K562 (cell line): Measurements from ENCODE around the gene KIF5A. TPM values are rescaled to one million over a fixed set of nuclear protein-coding genes. Genes with fewer than 3 reads are reported as not detected.

Source experiments
- ATAC-seq: fragments of 200-7000 bp; cut with Tn5 transposase; 3 replicates; pipeline ENCODE4 v1.9.1; 2020; ENCODE audit warnings: moderate library complexity
- BruUV-seq: library from RNA; stranded (reverse); fragments of 400-500 nt; replicated peaks from 2 replicates; lab custom pipeline; 2021; lab: Mats Ljungman, UMichigan
- CTCF ChIA-PET: fragments of 300-600 bp; formaldehyde crosslinking; extraction: SDS; loops from one replicate; lab custom pipeline; 2021; ENCODE audit warnings: low intra/inter-chr PET ratio; lab: Yijun Ruan, JAX
- POLR2A ChIA-PET: fragments of 300-600, 350-650 bp; sonication (Branson Sonifier 250); formaldehyde crosslinking; extraction: SDS; loops from one replicate; lab custom pipeline; 2021; ENCODE audit warnings: antibody characterized with exemption, inconsistent platforms; lab: Yijun Ruan, JAX
- DNase-seq, 4 experiments: peaks; one replicate each; pipeline versions ENCODE4 v3.0.0 to v3.0.0-alpha.2; 2011 to 2018; ENCODE audit warnings: low spot score in 3 of 4, mixed read lengths in 3 of 4; ENCODE audit errors: extremely low read depth in 1 of 4
- FAIRE-seq: peaks from 2 replicates; lab custom pipeline; 2011; peaks lifted over from hg19 to GRCh38; lab: Jason Lieb, UNC
- H2AFZ ChIP-seq: 2 replicates; pipeline ENCODE4 v1.6.0; 2011; ENCODE audit warnings: low read depth, low read length, control low read depth, inconsistent platforms
- H3K27ac ChIP-seq: fragments of 200-600 bp; 3 replicates; pipeline ENCODE4 v1.8.0; 2011; ENCODE audit warnings: low read depth, mild to moderate bottlenecking, control low read depth, inconsistent platforms, low read length, moderate library complexity, mixed read lengths; ENCODE audit errors: extremely low read depth
- H3K27me3 ChIP-seq, 2 experiments: fragments of 300-600 bp in 1 of 2; 2 replicates in 1 of 2; 3 replicates in 1 of 2; pipeline versions ENCODE4 v1.6.0 to v1.8.0; 2011; ENCODE audit warnings: inconsistent platforms in 2 of 2, low read length in 2 of 2, mild to moderate bottlenecking in 1 of 2, mixed read lengths in 1 of 2, moderate library complexity in 1 of 2; ENCODE audit not compliant: control insufficient read depth in 2 of 2, insufficient read depth in 2 of 2
- H3K36me3 ChIP-seq: fragments of 300-600 bp; 3 replicates; pipeline ENCODE4 v1.8.0; 2011; ENCODE audit warnings: mild to moderate bottlenecking, low read length, inconsistent platforms; ENCODE audit not compliant: control insufficient read depth, insufficient read depth
- H3K4me1 ChIP-seq, 2 experiments: fragments of 200-600 bp in 1 of 2; replicated peaks in 1 of 2; 2 replicates in 1 of 2; 3 replicates in 1 of 2; pipeline versions ENCODE4 v1.5.1 to v1.8.0; 2011; ENCODE audit warnings: inconsistent platforms in 2 of 2, low read length in 2 of 2, mild to moderate bottlenecking in 1 of 2, mixed read lengths in 1 of 2, moderate library complexity in 1 of 2; ENCODE audit not compliant: control insufficient read depth in 2 of 2, insufficient read depth in 2 of 2
- H3K4me2 ChIP-seq: 2 replicates; pipeline ENCODE4 v1.6.1; 2011; ENCODE audit warnings: low read length, control low read depth, inconsistent platforms, mixed read lengths; ENCODE audit not compliant: insufficient read depth
- H3K4me3 ChIP-seq: fragments of 200-600 bp; sonication (generic), shearing (Covaris generic); 2 replicates; pipeline ENCODE4 v1.5.1; 2016; ENCODE audit warnings: control low read depth, inconsistent platforms
- H3K79me2 ChIP-seq: fragments of 200-600 bp; 3 replicates; pipeline ENCODE4 v1.8.0; 2011; ENCODE audit warnings: low read length, inconsistent platforms; ENCODE audit not compliant: control insufficient read depth, insufficient read depth
- H3K9ac ChIP-seq, 2 experiments: 2 replicates each; pipeline versions ENCODE4 v1.6.0 to v1.6.1; 2011; ENCODE audit warnings: low read depth in 2 of 2, low read length in 2 of 2, control low read depth in 1 of 2, inconsistent platforms in 1 of 2, mild to moderate bottlenecking in 1 of 2, mixed read lengths in 1 of 2; ENCODE audit not compliant: insufficient read depth in 1 of 2
- H3K9me1 ChIP-seq: one replicate; pipeline ENCODE4 v1.6.0; 2011; ENCODE audit warnings: inconsistent platforms, mild to moderate bottlenecking, low read length, moderate library complexity; ENCODE audit not compliant: control insufficient read depth, insufficient read depth
- H3K9me3 ChIP-seq: replicated peaks from 2 replicates; pipeline ENCODE4 v1.5.1; 2011; ENCODE audit warnings: low read depth, low read length, inconsistent platforms; ENCODE audit not compliant: control insufficient read depth, insufficient read depth
- H4K20me1 ChIP-seq: replicated peaks from 2 replicates; pipeline ENCODE4 v1.6.1; 2011; ENCODE audit warnings: low read length, inconsistent platforms, mixed read lengths; ENCODE audit not compliant: control insufficient read depth, insufficient read depth
- ILF3 ChIP-seq: fragments of 450-650 bp; IDR thresholded peaks from 2 replicates; pipeline ENCODE4 v1.6.1; 2018; ENCODE audit warnings: antibody characterized with exemption, mild to moderate bottlenecking, moderate library complexity, borderline replicate concordance
- WGBS: fragments of 100-300 bp; shearing (Covaris generic); methylation state at CpG from one replicate; pipeline ENCODE4 v1.1.6; 2016; ENCODE audit warnings: low coverage, mixed read lengths; ENCODE audit not compliant: insufficient coverage; ENCODE audit errors: missing lambda C conversion rate; 5-methylcytosine and 5-hydroxymethylcytosine counted together
- in situ Hi-C: fragments of 300-500 bp; cut with MboI; formaldehyde crosslinking; loops from 4 replicates; pipeline ENCODE4 v1.15.0; 2018; ENCODE audit warnings: inconsistent platforms, mixed read lengths
- intact Hi-C: fragments of 100-400 bp; cut with micrococcal nuclease; formaldehyde crosslinking; loops from 2 replicates; pipeline ENCODE4 v1.14.2; 2022
- polyA plus RNA-seq, 8 experiments: library from polyadenylated mRNA; depleted of rRNA in 4 of 8; stranded (reverse) in 5 of 8; unstranded in 3 of 8; fragments of >200 nt; fragmentation: Nextera tagmentation in 2 of 8; fragmentation: Illumina TruSeq in 1 of 8; extraction: Ambion mirVana in 2 of 8; extraction: Trizol in 1 of 8; gene quantifications; 2 replicates each; pipeline versions ENCODE4 v1.2.1 to v1.2.3, GENCODE V29; 2011 to 2014; ENCODE audit warnings: inconsistent platforms in 1 of 8, missing spikeins in 1 of 8
- total RNA-seq, 7 experiments: library from RNA; depleted of rRNA in 6 of 7; stranded (reverse); fragments of >200 nt in 6 of 7; fragmentation: Illumina TruSeq in 2 of 7; extraction: Trizol in 2 of 7; gene quantifications; 2 replicates each; pipeline versions ENCODE4 v1.2.1 to v1.2.3, GENCODE V29; 2011 to 2021; ENCODE audit warnings: low replicate concordance in 1 of 7
- TF ChIP-seq, protein P1 (sequence below): sonication (generic); formaldehyde crosslinking; IDR thresholded peaks from 2 replicates; pipeline ENCODE4 v1.8.0; 2022; ENCODE audit warnings: missing genetic modification reagents, mild to moderate bottlenecking, borderline replicate concordance
- TF ChIP-seq, protein P2 (sequence below): sonication (generic); formaldehyde crosslinking; IDR thresholded peaks from 2 replicates; pipeline ENCODE4 v1.8.1; 2022; ENCODE audit warnings: missing genetic modification reagents

The KIF5A gene
- total and polyA plus RNA-seq, 9 of the 15 experiments (the other 6 are each of a cell fraction or from before 2014, with no cell fraction given) = 3.4 to 17.7 (median 8.0) TPM

DNA sequence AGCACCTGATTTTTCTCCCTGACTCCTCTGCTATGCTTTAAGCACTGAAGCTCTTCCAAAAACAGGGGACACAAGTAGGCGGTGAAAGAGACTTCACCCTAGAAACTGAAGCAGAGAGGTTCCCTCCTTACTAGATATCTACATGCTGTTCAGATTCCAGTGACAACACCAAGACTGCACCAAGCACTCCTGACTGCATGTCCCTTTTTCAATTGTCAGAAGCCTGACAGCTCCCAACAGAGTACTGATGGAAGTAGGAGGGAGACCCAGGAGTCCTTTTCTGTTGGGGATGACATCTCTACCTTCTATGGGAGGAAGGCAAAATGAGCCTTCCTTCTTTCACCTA, 13.3 kb upstream of the KIF5A start:
- no peak overlapping the region; a peak in 1 of 4 replicates for H3K9ac ChIP-seq
- H3K27ac ChIP-seq = no peak overlapping the region; the same call in 2 of the 3 replicates
- CTCF ChIA-PET = no interaction called here
- ATAC-seq (no peak), FAIRE-seq (no peak), DNase-seq (no peak)
- peaks cover 84% of the 10 kb centered on the region for H3K36me3 ChIP-seq
- TF ChIP-seq, protein P1, sequence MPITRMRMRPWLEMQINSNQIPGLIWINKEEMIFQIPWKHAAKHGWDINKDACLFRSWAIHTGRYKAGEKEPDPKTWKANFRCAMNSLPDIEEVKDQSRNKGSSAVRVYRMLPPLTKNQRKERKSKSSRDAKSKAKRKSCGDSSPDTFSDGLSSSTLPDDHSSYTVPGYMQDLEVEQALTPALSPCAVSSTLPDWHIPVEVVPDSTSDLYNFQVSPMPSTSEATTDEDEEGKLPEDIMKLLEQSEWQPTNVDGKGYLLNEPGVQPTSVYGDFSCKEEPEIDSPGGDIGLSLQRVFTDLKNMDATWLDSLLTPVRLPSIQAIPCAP = no peak
- 0 out of 2 replicates have a peak, but pooled peaks have one; percentile 25 for TF ChIP-seq ILF3
- TF ChIP-seq, protein P2, sequence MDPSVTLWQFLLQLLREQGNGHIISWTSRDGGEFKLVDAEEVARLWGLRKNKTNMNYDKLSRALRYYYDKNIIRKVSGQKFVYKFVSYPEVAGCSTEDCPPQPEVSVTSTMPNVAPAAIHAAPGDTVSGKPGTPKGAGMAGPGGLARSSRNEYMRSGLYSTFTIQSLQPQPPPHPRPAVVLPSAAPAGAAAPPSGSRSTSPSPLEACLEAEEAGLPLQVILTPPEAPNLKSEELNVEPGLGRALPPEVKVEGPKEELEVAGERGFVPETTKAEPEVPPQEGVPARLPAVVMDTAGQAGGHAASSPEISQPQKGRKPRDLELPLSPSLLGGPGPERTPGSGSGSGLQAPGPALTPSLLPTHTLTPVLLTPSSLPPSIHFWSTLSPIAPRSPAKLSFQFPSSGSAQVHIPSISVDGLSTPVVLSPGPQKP = no peak
- H3K9me1 ChIP-seq = no peaks in the 10 kb centered on the region
- H3K4me2 ChIP-seq = no peak overlapping the region
- POLR2A ChIA-PET = interaction anchor here (0.6 to 12.7 kb wide), 6 partner anchors 9 to 294 kb away, joined by 3 to 225 read pairs (median 6); partner anchors contain the start of genes DCTN2, DDIT3 and MBD6
- in situ Hi-C loops = no loop called here
- peaks cover 29% of the 10 kb centered on the region for H3K79me2 ChIP-seq
- BruUV-seq = no TSS peak
- intact Hi-C loops = no loop called here
- H4K20me1 ChIP-seq = no peaks in the 10 kb centered on the region
- H3K27me3 ChIP-seq = no peaks in the 10 kb centered on the region
- 83% methylated on average over 1 of the region's 1 CpG for WGBS
- H2AFZ ChIP-seq = no peak overlapping the region
- peaks cover 17 to 42% of the 10 kb centered on the region in 2 experiments for H3K4me1 ChIP-seq
- H3K4me3 ChIP-seq = no peak overlapping the region
- H3K9me3 ChIP-seq = no peaks in the 10 kb centered on the region
